ENCODE data around the gene HS3ST3A1.

Gene HS3ST3A1

DNA sequence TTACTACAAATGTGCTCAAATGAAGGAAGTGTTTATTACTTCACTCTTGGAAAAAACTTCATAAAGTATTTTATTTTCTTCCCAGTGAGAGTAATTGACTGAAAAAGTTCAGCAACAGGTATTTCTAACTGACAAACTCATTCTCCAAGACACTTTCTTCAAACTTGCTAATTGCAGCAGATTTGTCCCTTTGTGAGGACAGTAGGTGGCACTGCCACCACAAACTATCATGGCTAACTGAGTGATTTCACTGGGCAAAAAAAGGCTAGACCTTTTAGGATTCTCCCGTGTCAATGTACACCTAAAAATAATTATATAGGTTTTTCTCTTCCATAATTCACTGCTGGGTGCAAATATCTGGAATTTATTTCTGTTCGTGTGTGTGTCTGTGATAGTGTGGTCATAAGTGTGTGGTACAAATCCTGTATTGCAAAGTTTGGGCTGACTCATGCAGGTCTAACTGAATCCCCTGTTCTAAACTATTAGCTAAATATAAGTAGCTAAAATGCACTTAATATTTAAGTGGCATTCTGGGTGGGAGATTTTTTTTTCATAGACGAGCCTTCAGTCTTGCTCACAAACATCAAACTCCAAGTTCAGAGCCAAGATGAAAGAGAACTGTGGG, 3.9 kb downstream of the HS3ST3A1 start:
- peak; percentile 39 for DNase-seq

DNA sequence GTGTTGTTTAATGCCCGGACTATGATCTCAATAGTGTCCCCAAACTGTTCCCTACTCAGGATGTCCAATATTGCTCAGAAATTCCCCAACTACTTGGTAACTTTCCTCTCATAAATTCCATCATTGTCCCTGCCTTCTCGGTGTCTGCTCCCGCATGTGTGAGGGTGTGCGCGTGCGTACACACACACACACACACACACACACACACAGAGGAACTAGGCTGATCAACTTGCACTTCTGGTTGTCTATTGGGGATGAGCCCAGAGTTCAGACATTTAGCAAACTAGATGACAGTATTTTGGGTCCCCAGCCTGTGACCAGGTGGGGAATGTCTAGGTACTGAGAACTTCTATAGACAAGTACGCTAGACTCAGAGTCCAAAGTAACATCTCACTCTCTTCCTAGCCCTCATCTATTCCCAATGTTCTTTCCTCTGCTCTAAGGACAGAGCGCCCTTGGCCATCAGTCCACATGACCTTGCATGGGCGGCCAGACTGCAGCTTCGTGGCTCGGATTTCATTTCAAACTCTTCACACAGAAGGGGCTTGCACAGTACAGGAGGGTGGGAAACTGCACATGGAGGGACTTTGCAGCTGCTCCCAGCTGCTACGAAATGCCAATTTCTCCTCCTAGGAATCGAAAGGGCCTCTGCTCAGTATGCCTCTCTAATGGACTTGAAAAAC, 5.3 kb downstream of the HS3ST3A1 start:
- no peak for DNase-seq

DNA sequence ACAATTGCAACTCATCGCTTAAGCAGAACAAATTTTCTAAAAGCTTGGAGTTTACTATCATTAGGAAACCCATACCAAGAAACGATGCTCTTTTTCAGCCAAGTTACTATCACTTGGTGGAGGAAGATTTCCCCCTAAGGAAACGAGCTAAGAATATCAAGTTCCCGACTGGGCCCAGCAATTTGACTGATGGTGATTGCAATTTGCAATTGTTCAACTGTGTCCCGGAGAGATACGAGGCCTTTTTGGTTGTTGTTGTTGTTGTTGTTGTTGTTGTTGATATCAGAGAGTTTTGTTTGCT, 6.2 kb downstream of the HS3ST3A1 start:
- DNase-seq, result no peak

DNA sequence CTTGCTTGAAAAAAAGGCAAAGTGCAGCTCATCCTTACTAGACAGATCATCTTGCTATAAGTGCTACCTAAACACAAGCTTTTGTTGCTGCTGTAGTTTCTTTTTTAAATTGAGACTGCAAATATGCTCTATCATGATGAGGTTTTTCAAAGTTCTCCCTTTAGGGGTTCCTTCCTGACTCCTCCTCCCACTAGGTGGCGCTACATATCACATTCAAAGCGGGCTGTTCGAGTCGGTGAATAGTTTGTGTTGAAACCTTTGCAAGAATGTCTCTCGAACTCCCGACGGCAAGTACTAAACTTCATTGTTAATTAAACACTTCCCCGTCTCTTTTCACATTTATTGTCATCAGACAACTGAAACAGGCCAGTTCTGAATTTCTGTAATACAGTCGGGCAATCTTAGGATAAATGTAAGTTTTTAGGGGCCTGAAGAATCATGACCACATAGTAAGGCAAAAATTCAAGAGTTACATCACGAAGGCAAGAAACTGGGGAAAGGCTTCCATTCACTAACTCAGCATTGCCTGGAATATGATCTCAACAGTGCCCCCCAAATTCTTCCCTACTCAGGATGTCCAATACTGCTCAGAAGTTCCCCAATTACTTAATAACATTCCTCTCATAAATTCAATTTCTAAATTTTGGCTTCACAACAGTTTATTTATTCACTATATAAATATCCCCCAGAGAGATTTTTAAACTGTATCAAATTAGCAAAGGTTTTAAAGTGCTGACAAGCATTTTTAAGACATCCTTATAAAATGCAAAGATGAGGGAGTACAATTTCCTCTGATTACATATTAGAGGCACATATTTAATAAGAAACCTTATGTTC, 6.7 kb downstream of the HS3ST3A1 start:
- peak; percentile 90 for DNase-seq

DNA sequence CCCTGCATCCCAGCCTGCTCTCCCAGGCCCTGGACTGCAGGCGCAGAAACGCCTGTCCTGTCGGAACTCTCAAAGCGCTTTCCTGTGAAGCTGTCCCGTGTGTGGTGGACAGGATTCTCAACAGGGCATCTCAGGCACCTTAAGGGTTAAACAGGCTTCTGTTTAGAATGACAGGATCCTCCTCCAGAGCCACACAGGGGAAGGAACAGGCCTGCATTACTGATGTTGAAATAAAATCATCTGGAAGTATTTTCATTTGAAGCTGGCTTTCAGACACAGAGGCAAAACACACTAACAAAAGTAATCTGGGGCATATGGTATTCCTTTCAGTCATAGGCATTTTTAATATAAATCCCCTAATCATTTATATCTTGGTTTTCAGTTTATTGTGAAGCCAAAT, 7.4 kb downstream of the HS3ST3A1 start:
- DNase-seq, result no peak

DNA sequence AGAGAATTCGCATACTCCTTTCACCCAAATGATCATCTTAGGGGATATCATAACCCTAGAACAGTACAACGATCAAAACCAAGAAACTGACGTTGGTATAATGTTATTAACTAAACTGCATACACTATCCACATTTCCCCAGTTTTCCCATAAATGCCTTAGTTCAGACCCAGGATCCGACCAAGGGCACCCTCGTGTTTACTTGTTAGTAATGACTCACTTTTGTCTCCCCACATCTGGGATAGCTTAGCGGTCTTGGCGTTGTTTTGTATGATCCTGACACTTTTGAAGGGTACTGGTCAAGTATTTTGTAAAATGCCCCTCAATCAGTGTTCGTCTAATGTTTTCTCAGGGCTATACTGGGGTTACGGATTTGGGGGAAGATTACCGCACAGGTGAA, 8.0 kb downstream of the HS3ST3A1 start:
- DNase-seq, result no peak

DNA sequence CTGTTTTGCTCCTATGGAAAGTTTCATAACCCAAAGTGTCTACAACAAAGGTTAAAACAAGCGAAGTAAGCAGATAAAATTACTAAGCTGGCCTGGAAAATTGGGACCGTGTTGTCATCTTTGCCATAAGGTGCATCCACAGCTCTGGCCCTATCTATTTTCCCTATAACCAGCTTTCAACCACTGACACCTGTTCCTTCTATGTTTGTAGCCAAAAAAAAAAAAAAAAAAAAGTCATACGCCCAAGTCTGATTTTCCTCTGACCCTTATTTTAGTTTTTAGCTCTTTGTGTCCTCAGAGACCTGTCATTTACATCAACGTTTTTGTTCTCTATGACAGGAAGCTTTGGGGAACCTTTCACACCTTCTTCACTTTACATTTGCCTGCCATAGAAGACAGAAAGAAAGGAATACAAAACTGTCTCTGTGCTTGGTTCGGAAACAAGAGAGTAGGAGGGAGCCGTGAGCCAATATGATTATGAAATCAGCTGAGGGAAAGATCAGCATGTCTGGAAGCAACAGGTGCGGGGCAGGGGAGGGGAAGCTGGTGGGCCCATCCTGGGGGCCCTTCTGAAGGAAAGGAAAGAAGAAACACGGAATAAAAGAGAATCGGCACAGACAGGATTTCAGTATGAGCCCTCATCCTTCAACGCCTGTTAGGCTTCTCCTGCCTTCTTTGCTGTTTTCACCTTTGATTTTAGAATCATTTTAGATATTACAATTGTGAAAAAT, 8.5 kb downstream of the HS3ST3A1 start:
- no peak for DNase-seq

DNA sequence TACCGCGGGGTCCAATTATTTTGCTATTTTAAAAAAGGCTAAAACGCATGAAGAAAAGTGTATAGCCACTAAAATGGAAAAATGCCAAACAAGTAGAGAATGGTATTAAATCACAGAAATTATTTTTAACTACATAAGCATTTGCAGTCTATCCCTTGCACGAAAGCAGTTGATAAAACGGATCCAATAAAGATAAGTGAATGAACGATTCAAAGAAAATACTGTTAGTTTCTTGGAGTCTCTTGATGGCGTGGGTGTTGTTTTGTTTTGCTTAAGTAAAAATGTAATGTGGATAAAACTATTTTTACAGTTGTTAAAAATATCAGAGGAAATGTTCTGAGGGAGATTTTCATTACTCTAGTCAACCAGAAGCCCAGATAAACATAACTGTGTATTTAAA, 9.3 kb downstream of the HS3ST3A1 start:
- no peak for DNase-seq

DNA sequence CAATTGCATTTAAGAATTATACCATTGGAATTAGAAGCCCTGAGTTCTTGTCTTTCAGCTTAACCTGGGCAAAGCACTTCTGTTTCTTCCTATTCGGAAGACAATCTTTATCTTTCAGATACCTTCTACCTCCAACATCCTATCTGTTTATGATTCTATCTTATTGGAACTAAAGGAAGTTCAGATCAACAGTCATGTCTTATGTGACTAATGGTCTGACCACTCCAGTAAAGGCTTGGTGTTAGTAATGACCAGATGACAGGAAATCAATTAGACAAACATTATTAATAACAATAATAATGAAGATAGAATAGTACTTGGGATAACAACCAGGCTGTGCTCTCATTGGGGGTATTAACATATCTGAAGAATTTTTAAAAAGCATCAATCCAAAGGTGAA, 11.3 kb downstream of the HS3ST3A1 start:
- DNase-seq, result no peak

DNA sequence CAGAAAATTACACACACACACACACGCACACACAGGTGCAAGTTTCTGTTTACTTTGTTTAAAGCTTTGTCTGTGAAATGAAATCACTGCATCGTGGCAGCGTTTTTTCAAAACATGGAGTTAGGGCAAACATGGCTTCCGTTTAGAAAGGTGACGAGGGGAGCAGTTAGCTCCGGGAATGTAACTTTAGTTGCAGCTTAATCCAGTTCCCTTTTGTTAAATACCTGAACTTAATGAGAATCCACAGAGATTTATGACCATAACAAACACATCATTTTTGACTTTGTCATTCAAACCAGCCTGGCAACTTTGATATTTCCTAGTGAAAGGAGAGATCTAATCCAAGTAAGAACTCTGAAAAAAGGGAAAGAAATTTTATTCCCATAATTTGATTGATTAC, 12.1 kb downstream of the HS3ST3A1 start:
- no peak for DNase-seq

DNA sequence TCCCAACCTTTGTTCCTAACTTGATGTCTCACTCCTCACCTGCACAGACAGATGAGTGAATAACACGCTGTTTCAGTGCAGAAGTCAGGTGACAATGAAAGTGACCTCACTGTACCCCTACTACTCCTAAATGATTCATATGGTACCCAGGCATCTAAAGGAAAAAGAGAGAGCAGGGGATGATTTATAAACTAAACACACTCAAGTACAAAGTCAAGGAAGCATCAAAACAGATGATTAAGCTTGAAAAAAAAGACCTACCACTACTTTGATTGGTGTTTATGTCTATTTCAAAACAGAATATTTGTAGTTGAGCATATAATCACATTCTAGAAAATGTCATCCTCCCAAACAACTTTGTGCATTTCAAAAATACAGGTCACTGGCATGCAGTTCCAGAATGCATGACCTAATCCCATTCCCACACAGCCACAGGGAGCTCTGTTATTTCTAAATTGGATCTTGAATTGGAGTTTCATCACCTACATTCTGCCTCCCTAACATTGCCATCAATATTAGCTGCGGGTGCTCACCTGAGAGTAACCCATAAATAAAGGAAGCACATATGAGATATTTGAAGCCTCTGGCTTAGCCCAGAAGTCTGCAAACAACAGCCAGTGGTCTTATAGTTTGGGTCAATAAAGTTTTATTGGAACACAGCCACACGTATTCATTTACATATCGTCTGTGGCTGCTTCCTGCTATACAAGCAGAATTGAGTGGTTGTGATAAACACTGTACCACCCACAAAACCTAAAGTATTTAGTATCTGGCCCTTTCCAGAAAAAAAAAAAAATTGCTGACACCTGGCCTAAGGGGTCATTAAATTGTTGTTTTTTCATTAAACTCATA, 14.0 kb downstream of the HS3ST3A1 start:
- DNase-seq, result no peak

DNA sequence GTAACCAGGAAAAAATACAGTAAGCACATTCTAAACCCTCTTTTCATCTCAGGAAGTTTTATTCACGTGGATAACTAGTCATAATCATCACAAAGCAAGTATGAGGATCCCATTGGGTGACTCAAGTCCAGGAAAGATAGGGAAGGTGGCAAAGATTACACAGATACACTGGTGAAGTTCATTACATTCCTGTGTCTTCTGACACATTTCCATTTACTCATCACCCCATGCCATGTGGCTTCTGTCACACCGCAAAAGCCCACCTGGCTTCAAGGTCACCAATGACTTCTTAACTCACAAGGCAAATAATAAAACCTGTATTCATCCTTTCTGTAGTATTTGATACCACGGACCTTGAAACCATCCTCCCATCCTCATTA, 17.0 kb downstream of the HS3ST3A1 start:
- DNase-seq, result no peak

DNA sequence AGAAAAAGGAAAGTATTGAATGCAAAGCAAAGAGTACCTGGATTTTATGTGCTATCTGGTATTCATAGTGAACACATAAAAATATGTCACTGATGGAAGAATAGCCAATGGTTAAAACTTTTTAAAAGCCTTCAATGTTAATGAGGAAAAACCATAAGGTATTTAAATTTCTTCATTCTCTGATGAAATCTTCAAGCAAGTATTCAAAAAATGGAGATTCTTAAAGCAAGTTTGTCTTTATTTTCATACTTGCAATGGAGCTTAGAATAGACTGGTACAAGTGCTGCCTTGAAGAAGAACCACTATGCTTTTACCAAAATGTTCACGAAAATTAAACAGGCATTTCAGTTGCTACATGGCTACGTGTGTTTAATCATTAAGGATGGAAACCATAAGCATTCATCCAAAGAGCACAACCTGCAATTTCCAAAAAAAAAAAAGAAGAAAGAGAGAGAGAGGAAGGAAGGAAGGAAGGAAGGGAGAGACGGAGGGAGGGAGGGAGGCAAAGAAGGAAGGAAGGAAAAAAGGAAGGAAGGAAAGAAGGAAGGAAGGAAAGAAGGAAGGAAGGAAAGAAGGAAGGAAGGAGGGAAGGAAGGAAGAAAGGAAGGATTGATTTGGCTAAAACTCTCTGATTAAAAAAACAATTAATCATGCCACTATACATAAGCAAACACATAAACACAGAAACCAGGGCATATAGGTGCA, 17.6 kb downstream of the HS3ST3A1 start:
- no peak for DNase-seq

DNA sequence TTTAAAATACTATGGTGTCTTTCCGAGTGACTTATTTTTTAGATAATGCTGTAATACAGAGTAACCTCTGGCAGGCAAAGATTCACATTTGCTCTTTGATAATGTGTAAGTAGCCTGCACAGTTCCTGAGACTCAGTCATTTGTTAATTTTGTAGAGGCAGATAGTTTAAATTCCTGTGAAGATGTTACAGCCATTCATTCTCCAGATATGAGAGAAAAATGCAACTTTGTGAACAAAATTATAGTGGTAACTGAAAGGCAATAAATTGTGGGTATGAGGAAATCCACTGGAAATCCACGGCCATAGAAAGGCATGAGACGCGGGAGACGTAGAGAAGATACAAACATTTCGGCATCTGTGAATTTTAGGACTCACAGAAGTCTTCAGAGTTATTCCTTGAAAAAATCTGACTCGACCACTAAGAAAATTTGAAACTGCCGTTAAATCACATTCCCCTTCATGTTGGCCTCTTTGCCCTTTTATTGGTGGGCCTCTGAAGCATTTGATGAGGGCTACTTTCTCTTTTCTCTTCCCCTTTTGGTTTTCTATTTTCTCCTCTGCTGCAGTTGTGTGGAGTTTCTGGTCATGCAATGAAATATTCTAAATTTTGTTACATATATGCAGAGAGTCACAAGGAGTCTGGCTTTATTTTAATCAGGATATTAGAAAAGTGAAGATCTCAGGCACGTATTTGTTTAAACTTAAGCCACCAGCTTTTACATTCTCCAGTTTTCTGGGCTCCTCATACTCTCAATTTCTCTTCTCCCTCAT, 18.8 kb downstream of the HS3ST3A1 start:
- DNase-seq, result no peak

DNA sequence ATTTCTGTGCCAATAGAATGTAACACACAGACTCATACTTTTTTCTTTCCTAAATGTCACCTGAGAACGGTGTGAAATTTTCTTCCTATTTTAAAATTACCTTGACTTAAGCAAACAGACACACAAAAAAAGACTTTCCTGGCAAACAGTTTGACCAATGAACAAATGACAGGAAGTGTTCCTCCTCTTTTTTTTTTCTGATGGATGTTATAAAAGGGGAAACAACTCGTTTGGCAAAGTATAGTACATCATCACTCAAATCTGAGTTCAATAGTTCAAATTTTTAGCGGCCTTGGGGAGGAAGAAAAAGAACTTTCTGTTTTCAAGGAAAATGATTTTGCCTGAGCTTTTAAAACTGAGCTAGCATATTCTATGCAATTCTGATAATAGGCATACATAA, 19.8 kb downstream of the HS3ST3A1 start:
- DNase-seq, result no peak

DNA sequence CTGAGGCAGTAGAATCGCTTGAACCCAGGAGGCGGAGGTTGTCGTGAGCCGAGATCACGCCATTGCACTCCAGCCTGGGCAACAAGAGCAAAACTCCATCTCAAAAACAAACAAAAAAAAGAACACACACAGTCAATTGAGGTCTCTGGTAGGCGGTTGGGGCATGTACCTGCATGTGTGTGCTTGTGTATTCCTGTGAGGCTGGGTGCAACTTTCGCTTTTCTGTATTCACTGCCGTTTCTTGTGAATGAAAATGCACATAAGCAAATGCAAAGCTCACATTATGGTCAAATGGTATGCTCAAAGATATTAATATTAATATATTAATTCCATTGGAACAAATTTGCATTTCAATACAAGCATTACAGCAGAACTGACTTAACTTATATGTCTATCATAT, 20.9 kb downstream of the HS3ST3A1 start:
- no peak for DNase-seq

DNA sequence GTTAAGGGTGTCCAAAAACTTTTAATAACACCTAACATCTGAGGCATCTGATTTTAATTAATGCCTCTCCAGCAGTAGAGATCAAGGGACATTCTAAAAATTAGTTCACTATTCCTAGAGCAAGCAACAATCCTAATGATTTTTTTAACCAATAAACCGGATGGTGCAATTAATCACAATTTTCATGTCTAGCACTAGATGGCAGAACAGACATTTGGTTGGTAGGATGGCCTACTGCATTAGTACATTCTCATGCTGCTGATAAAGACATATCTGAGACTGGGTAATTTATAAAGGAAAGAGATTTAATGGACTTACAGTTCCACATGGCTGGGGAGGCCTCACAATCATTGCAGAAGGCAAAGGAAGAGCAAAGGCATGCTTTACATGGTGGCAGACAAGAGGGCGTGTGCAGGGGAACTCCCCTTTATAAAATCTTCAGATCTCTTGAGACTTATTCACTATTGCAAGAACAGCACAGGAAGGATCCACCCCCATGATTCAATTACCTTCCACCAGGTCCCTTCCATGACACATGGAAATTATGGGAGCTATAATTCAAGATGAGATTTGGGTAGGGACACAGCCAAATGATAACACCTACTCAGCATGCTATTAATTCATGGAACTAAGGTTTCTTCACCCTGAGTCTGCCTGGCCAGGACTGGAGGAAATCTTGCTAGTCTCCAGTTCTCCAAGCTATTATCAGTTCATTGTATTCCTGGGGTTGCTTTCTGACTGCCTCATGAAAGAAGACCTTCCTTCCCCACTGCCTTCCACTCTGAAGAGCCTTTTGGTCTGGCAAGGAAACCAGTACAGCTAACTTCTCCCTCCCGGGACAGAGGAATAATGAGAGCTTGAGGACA, 24.8 kb downstream of the HS3ST3A1 start:
- no peak for DNase-seq

DNA sequence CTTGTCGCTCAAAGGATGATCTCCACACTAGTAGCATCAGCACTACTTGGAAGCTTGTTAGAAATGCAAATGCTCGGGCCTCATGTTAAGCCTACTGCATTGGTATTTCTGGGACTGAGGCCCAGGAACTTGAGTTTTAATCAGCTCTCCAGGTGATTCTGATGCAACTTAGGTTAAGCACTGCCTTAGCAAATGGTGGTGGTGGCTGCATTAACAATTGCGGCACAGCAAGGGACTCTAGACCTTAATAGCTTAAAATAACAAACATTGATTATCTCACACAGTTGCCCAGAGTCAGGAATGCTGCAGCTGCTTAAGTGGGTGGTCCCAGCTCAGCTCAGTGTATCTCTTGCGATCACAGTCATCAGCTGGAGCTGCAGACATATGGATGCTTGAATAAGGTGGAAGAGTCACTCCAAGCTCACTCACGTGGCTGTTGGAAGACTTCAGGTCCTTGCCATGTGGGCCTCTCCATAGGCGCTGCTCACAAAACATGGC, 25.8 kb downstream of the HS3ST3A1 start:
- DNase-seq, result no peak

DNA sequence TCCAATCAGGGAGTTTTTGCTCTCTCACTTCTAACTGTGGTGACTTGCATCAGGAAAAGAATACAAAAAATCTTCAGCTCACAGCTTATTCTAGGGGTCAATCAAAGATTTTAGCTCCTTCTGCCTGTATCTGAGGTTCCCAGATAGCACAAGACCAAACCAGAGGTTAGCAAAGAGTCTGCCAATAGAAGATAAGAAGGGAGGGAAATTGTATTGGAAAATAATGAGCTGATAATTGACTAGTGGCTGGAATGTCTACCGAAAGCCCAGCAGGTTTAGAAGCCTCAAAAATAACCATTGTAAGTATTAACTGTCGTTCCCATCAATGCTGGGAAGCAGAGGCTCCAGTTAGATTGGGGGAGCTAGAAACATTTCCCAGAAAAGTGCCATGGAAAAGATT, 26.3 kb downstream of the HS3ST3A1 start:
- no peak for DNase-seq

DNA sequence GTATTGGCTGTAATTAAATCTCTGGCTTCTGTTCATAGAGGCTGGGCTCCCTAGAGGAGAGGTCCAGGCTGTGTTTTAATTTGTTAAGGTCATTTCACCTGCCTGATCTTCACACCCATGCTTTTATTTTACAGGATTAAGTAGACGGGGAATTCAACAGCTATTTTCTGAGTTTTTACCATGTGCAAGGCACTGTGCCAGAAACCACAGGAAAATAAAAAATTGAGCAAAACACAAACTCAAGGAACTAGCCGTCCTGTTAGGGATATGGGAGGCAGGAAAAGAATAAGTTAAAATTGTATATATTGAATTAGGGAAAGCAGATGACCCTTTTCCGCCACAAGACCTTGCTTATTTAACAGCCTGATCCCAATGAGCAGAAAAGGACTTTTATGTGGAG, 29.1 kb downstream of the HS3ST3A1 start:
- no peak for DNase-seq
